Left renal cortex interstitium (tissue), 4 donors: Measurements from ENCODE around the gene GRB10. TPM values are rescaled to one million over a fixed set of nuclear protein-coding genes. Genes with fewer than 3 reads are reported as not detected.
"Not testable (repeated sequence)": the region's sequence is repeated elsewhere in the genome, so short reads cannot be mapped to it uniquely, and the experiment has no call there.

ENCODE experiments used
- DNase-seq, 4 donors: peaks; one replicate each; pipeline ENCODE4 v3.0.0-alpha.2; 2013; ENCODE audit warnings: low read depth in 4 of 4, low spot score in 2 of 4, missing footprints in 1 of 4
- polyA plus RNA-seq, 4 donors: library from polyadenylated mRNA; unstranded; fragments of 120-200 nt; gene quantifications; one replicate each; pipeline ENCODE4 v1.2.1, GENCODE V29; 2013; ENCODE audit not compliant: insufficient read length in 4 of 4

GRB10 gene
- polyA plus RNA-seq, 4 donors, result 25.7 to 47.8 (median 35.6) TPM

DNA sequence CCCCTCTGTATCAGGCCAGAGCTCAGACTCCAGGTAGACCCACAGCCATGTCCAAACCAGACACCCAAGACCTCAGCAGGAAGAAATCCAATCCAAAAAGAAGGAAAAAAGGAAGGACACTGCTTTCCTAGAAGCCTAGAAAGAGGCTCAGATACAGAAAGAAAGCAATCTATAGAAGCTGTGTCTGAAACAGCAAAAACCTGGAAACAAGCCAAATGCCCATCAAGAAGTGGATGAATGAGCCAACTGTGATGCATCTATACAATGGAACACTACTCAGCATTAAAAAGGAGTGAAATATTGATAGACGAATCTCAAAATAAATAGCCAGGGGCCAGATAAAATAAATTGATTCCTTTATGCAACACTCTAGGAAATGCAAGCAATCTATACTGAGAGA is 31.6 kb downstream of the GRB10 start:
- DNase-seq, result no peak

DNA sequence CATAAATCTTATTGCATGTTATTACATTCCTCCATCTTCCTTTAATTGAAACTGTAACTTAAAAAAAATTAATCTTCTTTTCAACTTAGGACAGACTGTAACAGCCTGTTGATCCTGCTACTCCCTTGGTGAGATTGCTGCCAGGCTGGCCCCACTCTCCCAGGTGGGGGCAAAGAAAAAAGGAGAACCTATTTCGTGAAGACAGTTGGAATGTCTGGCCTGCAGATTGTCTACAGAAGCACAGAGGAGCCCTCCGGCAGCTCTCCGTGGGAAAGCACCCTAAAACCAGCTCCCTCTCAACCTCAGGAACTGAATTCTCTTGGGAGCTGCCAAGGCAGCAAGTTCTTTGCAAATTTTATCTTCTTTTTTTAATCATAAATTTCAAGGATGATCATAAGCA is 32.8 kb downstream of the GRB10 start:
- no peak for DNase-seq

DNA sequence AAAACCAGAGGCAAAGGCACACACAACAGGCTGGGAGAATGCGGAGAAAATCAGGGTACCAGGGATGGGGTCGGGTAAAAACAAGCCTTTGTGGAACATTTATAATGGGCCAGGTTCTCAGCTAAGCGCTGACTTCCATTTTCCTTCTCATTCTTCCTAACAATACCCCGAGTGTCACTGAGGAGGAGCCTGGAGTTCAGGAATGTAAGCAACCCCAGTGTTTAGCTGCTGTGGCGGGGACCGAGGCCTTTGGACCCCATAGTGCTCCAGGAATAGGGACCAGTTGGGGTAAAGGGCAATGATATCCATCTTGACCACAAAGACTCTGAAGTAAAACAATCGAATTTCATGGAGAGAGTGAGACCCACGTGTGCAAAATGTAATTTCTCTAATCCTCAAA is 34.2 kb downstream of the GRB10 start:
- DNase-seq, result no peak

DNA sequence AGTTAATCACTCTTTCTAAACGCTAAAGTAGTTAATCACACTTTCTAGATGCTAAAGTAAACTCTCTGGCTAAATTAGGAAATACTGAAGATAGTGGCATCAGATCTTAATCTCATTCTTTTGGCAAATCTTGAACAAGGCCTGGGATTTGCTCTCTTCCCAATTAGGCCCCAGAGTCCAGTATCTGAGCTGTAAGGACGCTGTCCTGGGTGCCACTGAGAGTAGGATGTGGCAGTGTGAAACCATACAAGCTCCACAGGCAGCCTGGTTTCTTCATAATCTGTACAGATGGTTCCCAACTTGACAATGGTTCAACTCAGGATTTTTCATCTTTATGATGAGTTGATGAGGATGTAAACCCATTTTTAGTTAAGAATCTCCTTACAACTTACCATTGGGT is 36.9 kb downstream of the GRB10 start:
- no peak for DNase-seq

DNA sequence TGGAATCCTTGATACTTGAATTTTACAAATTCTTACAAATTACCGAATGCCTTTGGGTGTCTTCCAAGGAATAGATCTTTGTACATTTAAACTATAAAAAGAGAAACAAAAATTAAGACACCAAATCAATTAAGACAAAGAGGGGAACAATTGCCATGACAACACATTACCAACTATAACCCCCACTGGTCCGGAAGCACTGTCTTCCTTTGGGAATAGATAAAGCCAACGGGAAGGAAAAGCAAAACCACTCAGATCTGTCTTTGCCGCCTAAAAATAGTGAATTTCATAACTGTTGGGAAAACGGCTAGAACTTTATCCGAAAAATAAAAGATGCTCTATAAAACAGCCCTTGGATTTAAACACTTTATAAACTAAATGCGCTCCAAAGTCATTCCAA is 37.4 kb downstream of the GRB10 start:
- DNase-seq, result no peak

DNA sequence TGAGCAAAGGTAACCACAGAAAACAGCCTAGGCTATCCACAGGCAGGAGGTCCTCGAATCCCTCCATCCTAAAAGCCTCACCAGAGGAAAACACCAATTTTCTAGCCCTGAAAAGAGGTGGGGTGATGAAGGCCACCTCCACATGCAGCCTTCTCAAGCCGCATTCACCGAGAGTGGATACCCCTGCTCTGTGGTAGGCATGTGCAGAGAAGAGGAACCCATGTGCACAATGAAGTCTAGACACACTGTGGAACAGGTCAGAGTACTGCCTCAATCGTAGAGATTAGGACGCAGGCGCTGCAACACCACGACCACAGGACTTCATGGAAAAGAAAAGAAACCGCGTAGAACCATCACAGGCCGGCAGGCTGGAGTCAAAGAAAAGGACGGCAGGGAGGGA is 38.8 kb downstream of the GRB10 start:
- DNase-seq, result no peak

DNA sequence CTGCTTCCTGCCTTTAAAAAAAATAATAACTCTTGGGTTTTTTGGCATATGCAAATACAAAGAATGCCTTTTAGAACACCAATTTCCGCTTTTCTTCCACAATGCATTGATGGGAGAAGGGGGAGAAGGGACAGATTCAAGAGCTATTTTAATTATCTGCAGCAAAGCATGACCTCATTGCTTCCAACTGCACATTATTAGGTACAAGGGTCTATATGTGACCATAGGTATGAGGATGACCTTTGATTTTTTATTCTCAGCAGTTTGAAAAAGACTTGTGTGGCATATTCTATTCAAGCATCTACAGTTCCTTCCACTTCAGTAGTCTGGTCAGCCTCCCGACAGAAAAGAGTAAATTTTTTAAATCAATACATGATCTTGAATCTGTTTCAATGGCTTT is 39.7 kb downstream of the GRB10 start:
- DNase-seq, result no peak

DNA sequence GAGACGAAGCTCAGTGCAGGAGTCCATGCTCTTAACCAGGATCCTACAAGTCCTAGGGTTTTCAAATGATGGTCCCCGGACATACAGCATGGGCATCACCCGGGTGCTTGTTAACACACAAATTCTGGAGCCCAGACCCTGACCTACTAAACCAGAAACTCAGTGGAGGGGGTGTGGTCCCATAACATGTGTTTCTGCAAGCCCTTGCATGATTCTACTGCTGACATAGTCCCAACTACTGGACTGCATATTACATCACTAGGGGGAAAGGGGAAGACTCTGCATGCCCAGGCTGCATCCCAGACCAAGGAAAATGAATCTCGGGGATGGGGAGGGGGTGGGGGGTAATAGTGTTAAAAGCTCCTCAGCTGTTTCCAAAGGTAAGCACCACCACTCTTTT is 40.3 kb downstream of the GRB10 start:
- no peak for DNase-seq

DNA sequence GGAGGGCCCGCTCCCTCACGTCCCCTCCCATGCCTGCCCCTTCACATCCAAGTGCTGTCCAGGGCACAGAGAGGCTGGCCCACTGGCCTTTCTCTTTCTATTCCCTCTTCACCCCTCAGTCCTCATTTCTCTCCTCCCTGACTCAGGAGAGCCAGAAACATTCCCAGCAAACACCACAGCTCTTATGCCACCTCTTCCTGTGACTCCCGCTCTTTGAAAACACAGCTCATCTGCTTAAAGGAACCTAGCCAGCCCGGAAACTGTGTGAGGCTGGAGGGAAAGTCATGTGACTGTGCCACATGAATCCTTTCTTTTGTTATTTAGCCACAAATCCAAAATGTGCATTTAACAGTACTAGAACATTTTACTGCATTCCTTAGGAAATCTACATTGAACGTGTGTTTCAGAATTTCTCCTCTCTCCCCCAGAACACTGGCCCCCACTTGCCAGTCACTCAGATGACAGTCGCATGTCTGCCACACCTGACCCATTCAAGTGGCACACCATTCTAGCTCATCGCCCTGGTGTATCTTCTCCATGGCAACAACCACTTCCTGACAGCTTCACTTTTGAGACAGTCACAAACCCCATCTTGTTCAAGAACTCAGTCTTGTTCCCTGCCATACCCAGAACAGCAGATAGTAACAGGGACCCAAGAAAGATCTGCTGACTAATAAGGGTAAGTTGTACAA is 42.8 kb downstream of the GRB10 start:
- DNase-seq, result no peak

DNA sequence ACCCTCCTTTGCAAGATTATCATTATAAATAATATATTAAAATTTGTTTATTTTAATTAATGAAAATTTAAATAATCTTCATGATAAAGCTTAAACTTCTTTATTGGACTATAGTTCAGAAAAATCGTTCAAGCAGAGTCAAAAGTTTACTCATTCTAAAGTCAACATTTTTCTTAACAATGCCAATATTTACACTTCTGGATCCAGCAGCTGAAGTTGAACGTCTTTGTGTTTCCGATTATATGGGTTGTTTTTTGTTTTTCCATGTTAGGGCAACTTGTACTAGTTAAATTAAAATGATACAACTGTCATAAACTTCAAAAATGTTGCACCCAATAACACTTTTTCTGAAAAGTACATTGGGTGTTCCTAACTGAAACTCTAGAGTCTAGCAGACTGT is 43.8 kb downstream of the GRB10 start:
- DNase-seq, result no peak

DNA sequence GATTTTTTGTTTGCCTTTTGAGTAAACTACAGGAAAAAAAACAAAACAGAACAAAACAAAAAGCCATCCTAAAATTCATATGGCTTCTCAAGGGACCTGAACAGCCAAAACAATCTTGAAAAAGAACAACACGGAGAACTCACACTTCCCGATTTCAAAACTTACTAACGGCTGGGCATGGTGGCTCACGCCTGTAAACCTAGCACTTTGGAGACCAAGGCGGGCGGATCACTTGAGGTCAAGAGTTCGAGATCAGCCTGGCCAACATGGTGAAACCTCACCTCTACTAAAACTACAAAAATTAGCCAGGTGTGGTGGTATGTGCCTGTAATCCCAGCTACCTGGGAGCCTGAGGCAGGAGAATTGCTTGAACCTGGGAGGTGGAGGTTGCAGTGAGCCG is 46.9 kb downstream of the GRB10 start:
- not testable (repeated sequence) for DNase-seq

DNA sequence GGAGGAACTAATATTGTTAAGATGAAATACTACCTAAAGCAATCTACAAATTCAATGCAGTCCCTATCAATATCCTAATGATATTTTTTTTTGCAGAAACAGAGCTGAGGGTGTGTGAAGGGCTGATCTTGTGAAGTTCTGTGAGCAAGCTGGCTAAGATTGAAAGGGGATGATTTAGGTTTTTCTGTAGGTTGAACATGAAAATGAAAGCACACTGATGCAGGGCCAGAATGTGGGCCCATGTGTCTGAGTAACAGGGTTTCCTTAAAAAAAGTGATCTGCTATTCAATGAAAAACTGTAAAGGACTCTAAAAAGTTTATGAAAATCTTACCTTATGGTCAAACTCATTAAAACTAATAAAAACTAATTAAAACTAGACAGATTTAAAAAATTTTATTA is 47.4 kb downstream of the GRB10 start:
- no peak for DNase-seq

DNA sequence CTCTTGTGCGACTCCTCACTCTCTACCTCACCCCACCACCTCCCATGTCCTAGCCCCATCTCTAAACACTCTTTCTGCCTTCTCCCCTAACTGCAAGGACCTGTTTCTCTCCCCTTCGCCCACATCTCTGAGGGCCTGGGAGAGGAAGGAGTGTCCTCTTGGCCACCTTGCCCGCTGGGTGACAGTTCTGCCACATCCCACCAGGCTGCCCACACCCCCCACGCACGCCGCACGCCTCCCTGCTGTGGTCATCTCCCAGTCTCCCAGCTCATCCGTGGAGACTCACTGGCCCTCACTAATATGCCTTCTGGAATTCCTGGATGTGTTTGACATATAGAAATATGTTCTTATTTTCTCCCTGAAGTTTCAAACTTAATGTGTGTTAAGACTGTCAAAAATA is 48.5 kb downstream of the GRB10 start:
- DNase-seq, result no peak

DNA sequence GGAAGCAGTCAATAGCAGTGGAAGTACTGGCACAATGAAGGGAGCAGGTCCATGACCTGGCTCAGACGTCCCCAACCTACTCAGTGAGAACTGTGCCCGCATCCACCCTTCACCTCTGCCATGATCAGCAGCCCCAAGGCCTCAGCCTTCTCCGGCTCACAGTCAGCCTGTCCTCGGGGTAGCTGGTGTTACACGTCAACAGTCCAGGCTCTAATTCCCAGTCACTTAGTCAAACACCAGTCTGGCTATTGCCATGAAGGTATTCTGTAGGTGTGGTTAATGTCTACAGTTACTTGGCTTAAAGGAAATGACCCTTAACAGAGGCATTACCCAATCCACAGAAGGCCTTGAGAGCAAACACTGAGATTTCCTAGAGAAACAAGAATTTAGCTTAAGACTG is 49.1 kb downstream of the GRB10 start:
- DNase-seq, result no peak

DNA sequence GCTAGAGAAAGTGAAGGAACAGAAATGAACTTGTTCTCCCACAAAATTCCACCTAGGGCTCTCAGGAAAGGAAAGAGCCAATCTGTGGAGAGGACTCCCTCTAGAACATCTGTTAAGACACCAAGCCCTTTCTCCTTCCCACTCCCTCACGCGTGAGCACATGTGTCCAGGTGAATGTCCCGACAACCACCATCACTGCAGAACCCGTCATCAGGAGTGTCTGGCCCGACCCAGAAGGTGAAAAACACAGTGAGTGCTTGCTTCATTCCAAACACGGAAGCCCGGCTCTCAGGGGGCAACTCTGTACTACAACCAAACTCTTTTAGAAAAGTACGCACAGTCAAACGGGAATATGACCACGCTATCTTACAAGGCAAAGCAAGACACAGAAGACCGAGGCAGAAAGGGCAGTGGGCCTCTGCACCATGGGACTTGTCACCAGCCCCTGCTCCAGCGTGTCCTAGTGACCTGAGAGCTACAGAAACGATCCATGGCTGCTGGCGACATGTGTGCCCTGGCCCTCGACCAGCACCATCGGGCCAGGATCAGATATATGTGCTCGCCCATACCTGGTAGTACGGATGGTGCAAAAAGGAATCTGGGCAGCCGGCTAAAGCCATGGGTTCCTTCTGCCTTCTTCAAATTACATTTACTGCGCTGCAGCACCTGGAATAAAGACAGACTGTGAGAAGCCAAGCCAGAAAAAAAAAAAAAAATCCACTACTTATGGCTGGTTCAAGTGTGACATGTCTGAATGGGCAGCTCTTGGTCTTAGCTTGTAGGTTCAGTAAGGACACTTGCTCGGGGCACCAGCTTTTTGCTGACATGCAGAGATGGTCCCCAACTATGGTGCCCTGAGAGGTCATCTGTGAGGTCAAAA is 50.8 kb downstream of the GRB10 start:
- DNase-seq, result no peak

DNA sequence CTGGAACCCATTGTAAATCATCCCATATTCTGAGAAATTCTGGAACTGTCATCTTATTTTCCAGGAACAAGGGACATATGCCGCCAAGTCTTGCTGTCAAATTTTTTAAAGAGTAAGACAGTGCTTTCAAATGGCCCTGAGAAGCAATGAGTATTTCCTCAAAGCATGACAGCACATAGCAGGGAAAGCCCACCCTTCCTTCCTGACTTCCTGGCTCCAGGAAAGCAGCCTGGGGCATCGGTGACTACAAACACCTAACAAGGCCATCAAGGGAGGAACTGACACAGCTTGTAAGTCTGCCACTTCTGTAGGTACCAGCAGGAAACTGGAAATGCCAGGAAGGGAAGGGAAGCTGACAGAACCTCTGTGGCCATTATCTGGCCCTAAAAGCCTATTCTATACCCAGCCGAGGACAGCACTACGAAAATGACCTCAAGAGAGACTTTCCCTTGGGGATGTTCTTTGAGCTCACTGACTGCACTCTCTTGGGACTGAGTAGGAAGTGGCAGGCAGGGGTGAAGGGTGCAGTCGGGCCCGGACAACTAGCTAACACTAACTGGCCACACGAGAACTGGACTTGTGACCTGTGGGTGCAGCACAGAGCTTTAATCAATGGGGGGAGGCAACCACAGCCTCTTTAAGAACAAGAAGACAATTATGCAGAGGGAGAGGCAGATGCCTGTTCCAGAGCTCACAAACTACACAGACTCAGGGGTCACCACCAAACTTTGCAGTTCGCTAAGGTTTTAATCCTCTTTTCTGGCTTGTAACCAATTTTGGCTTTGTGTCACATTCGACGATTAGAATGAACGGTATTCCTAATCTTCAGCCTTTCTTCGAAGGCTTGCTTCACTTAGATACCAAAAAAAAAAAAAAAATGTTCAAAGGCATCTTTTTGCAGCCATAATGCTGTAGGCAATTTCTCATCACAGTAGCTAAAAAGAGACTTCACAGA is 52.0 kb downstream of the GRB10 start:
- no peak for DNase-seq

DNA sequence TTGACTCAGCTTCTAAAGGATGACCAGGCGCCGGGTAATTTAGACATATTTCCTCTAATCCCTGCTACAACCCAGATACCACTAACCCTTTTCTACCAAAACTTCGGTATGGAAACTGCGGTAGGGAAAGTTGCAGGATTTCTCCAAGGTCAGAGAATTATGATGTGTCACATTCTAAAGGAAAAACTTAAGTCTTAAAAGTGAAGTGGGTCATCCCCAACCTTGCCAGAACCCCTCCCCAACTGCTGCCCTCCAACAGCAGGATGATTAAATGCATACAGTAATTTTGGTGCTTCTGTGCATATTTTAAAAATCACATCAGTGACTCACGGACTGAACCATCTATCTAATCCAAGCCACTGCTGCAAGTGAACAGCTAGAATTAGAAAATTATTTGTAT is 52.7 kb downstream of the GRB10 start:
- no peak for DNase-seq

DNA sequence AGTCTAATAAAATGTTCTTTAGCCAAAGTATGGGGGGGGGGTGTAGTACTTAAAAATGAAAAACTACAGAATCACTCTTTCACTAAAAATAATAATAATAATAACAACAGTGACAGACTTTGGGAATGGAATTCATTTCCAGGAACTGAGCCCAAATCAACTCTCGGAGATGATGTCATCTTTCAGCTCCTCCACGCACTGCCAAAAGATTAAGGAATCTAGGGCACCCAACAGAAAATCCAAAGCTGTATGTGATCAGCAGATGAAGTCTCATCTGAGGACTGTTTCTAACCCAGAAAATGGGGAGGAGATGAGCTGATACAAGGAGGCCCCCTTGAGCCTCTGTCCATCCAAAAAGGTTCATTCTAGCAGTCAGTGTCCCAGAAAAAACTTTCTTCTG is 54.5 kb downstream of the GRB10 start:
- DNase-seq, result no peak

DNA sequence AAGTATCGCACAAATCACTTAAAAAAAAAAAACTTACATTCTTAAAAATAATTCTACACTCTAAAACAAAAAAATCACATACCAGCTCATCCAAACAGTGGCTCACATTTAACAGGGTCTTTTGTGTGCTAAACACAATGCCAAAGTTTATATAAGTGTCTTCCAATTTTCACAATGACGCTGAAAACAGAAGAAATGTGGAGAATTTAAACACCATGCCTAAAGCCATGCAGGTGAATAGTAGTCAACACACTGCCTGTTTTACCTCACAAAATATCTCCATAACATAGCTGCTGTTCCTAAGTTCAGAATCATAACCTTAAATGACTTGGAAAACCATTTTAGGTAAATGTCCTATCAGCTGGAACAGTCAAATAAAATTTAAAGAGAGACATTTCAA is 55.0 kb downstream of the GRB10 start:
- no peak for DNase-seq

DNA sequence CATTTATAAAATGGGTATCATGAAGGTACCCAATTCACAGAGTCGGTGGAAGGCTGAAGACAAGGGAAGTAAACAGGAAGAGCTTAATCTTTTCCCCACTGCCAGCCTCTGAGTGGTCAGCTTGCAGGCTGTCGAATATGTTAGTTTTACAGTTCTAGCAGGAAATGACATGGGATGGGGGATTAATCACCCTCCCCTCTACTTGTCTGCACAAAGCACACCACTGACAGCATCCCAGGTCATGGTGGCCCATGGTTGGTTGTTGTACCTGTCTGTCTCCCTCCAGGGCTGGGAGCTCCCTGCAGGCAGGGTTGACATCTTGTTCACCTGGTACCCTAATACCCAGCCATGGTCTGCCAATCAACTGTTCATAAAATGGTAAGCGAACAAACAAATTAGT is 55.6 kb downstream of the GRB10 start:
- DNase-seq, result no peak

DNA sequence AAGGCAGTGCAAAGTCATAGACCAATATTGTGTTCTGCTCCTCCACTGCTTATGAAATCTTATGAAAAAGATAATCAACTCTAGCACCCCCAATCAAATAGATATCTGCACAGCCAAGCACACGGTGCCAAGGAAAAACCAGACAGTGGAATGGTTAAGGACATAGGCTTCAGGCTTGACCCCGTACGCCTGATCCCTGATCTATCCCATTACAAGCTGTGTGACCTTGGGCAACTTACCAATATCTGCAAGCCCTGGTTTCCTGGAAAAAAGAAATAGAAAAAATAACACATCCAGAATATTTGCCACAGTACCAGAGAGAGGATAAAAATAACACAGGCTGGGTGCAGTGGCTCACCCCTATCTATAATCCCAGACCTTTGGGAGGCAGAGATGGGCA is 56.9 kb downstream of the GRB10 start:
- DNase-seq, result no peak
